Measurements from ENCODE around the gene DMRTB1. TPM values are rescaled to one million over a fixed set of nuclear protein-coding genes. Genes with fewer than 3 reads are reported as not detected.

Gene DMRTB1
- total and polyA plus RNA-seq, 9 of the 15 experiments (the other 6 are each of a cell fraction or from before 2014, with no cell fraction given) = 0.06 to 0.35 (median 0.13) TPM; not detected in 3

DNA sequence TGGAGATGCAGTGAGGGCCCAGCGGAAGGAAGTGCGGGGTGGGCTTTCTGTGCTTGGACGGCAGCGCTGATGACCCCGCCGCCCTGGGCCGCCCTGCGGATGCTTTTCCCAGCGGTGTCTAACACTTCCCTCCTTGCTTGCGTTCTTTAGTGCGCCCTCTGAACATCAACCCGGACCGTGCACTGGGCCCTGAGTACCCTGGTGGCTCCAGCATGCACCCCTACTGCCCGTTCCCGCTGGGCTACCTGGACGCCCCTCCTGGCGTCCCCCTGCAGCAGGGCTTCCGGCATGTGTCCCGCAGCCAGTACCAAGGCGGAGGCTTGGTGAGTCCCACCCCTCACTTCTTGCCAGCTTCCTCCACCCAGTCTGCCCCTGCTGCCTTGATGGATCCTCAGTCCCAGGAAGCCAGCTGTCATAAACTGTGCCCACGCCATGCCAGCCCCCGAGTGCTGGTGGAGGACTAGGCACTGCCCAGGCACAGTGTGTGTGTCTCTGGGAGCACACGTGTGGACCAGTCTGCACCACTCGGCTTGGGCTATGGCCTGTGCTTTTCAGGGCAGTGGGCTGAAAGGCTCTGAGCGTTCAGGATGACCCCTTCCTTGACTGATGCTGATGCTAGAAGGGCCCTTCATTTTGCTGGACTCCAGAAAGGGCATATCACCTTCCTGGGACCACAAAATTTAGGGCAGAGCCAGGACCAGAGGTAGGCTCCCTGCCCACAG is 2.3 kb downstream of the DMRTB1 start:
- H2AFZ ChIP-seq (ENCODE audit: low read depth, low read length) = no peak overlapping the region
- peaks cover 16 to 61% of the 10 kb centered on the region in 2 experiments; a peak in 4 of 5 replicates for H3K27me3 ChIP-seq (ENCODE audit: control insufficient read depth in 2 of 2, insufficient read depth in 2 of 2, low read length in 2 of 2)
- H3K4me3 ChIP-seq = no peak overlapping the region
- no peaks in the 10 kb centered on the region for H4K20me1 ChIP-seq (replicated peaks; ENCODE audit: control insufficient read depth, insufficient read depth, low read length)
- WGBS (ENCODE audit: insufficient coverage, low coverage, missing lambda C conversion rate) = 31% methylated on average over 25 of the region's 25 CpGs
- ATAC-seq = no peak
- CTCF ChIA-PET (ENCODE audit: low intra/inter-chr PET ratio) = no interaction called here
- H3K27ac ChIP-seq (ENCODE audit: extremely low read depth, low read depth, low read length) = no peak overlapping the region
- POLR2A ChIA-PET = interaction anchor here (0.6 kb wide), 1 partner anchor 183 kb away, joined by 3 read pairs; no protein-coding TSS in a partner anchor
- in situ Hi-C loops (cut with MboI) (no loop called here), intact Hi-C loops (cut with micrococcal nuclease) (no loop called here)
- 0 out of 2 replicates have a peak, but pooled peaks cover 2% of the 10 kb centered on the region for H3K9me3 ChIP-seq (replicated peaks; ENCODE audit: control insufficient read depth, insufficient read depth, low read depth, low read length)
- no peak overlapping the region for H3K4me2 ChIP-seq (ENCODE audit: insufficient read depth, low read length)
- FAIRE-seq = no peak
- no peak for DNase-seq (ENCODE audit: extremely low read depth in 1 of 4, low spot score in 3 of 4)
- no peaks in the 10 kb centered on the region for H3K9me1 ChIP-seq (ENCODE audit: control insufficient read depth, insufficient read depth, low read length)
- TF ChIP-seq, protein P1, sequence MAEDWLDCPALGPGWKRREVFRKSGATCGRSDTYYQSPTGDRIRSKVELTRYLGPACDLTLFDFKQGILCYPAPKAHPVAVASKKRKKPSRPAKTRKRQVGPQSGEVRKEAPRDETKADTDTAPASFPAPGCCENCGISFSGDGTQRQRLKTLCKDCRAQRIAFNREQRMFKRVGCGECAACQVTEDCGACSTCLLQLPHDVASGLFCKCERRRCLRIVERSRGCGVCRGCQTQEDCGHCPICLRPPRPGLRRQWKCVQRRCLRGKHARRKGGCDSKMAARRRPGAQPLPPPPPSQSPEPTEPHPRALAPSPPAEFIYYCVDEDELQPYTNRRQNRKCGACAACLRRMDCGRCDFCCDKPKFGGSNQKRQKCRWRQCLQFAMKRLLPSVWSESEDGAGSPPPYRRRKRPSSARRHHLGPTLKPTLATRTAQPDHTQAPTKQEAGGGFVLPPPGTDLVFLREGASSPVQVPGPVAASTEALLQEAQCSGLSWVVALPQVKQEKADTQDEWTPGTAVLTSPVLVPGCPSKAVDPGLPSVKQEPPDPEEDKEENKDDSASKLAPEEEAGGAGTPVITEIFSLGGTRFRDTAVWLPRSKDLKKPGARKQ (CRISPR knock-in tag; IDR thresholded peaks at IDR 0.05) = no peak
- TF ChIP-seq, protein P2, sequence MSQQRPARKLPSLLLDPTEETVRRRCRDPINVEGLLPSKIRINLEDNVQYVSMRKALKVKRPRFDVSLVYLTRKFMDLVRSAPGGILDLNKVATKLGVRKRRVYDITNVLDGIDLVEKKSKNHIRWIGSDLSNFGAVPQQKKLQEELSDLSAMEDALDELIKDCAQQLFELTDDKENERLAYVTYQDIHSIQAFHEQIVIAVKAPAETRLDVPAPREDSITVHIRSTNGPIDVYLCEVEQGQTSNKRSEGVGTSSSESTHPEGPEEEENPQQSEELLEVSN (IDR thresholded peaks at IDR 0.05; ENCODE audit: borderline replicate concordance in 1 of 2, extremely low read depth in 1 of 2, insufficient read depth in 1 of 2, insufficient read length in 1 of 2, low read depth in 1 of 2, low read length in 1 of 2, poor library complexity in 1 of 2, severe bottlenecking in 1 of 2) = no peak
- TF ChIP-seq, protein P3, sequence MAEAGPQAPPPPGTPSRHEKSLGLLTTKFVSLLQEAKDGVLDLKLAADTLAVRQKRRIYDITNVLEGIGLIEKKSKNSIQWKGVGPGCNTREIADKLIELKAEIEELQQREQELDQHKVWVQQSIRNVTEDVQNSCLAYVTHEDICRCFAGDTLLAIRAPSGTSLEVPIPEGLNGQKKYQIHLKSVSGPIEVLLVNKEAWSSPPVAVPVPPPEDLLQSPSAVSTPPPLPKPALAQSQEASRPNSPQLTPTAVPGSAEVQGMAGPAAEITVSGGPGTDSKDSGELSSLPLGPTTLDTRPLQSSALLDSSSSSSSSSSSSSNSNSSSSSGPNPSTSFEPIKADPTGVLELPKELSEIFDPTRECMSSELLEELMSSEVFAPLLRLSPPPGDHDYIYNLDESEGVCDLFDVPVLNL (CRISPR knock-in tag; IDR thresholded peaks at IDR 0.05; ENCODE audit: low read depth) = no peak
- TF ChIP-seq, protein P4, sequence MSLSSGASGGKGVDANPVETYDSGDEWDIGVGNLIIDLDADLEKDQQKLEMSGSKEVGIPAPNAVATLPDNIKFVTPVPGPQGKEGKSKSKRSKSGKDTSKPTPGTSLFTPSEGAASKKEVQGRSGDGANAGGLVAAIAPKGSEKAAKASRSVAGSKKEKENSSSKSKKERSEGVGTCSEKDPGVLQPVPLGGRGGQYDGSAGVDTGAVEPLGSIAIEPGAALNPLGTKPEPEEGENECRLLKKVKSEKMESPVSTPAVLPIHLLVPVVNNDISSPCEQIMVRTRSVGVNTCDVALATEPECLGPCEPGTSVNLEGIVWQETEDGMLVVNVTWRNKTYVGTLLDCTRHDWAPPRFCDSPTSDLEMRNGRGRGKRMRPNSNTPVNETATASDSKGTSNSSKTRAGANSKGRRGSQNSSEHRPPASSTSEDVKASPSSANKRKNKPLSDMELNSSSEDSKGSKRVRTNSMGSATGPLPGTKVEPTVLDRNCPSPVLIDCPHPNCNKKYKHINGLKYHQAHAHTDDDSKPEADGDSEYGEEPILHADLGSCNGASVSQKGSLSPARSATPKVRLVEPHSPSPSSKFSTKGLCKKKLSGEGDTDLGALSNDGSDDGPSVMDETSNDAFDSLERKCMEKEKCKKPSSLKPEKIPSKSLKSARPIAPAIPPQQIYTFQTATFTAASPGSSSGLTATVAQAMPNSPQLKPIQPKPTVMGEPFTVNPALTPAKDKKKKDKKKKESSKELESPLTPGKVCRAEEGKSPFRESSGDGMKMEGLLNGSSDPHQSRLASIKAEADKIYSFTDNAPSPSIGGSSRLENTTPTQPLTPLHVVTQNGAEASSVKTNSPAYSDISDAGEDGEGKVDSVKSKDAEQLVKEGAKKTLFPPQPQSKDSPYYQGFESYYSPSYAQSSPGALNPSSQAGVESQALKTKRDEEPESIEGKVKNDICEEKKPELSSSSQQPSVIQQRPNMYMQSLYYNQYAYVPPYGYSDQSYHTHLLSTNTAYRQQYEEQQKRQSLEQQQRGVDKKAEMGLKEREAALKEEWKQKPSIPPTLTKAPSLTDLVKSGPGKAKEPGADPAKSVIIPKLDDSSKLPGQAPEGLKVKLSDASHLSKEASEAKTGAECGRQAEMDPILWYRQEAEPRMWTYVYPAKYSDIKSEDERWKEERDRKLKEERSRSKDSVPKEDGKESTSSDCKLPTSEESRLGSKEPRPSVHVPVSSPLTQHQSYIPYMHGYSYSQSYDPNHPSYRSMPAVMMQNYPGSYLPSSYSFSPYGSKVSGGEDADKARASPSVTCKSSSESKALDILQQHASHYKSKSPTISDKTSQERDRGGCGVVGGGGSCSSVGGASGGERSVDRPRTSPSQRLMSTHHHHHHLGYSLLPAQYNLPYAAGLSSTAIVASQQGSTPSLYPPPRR (CRISPR knock-in tag; IDR thresholded peaks at IDR 0.05; ENCODE audit: borderline replicate concordance) = no peak
- TF ChIP-seq ADNP (tag; IDR thresholded peaks at IDR 0.05) (no peak), PHTF2 (CRISPR knock-in tag; IDR thresholded peaks at IDR 0.05) (no peak), NRF1 (conservative IDR thresholded peaks at IDR 0.05 in 1 of 2, IDR thresholded peaks at IDR 0.05 in 1 of 2) (no peak), GABPB1 (CRISPR knock-in tag; IDR thresholded peaks at IDR 0.05) (no peak), RBM22 (IDR thresholded peaks at IDR 0.05; ENCODE audit: low read depth, low read length, poor library complexity, severe bottlenecking) (no peak)
- H3K9ac ChIP-seq (ENCODE audit: insufficient read depth in 1 of 2, low read depth in 2 of 2, low read length in 2 of 2) = no peak overlapping the region
- H3K4me1 ChIP-seq (replicated peaks in 1 of 2; ENCODE audit: control insufficient read depth in 2 of 2, insufficient read depth in 2 of 2, low read length in 2 of 2) = peaks cover 0 to 20% of the 10 kb centered on the region in 2 experiments; a peak in 3 of 5 replicates
- H3K36me3 ChIP-seq (ENCODE audit: control insufficient read depth, insufficient read depth, low read length) = no peaks in the 10 kb centered on the region
- BruUV-seq (replicated peaks) = no TSS peak
- H3K79me2 ChIP-seq (ENCODE audit: control insufficient read depth, insufficient read depth, low read length) = no peaks in the 10 kb centered on the region

Data from K562 (cell line).